ENCODE measurements around the gene APC. TPM values are rescaled to one million over a fixed set of nuclear protein-coding genes. Genes with fewer than 3 reads are reported as not detected.

APC gene
- total RNA-seq, 1 experiment from 2014 or later: 29.4 TPM

GRCh38 chr5:112784726-112785125, 47.0 kb downstream of the APC start:
- DNase-seq (ENCODE audit: low spot score): peak; percentile 17

- DNase-seq (ENCODE audit: low spot score): no peak
These were observed 49.6 kb downstream of the APC start for GRCh38 chr5:112787261-112787660.

GRCh38 chr5:112787896-112788295, 50.2 kb downstream of the APC start:
- DNase-seq (ENCODE audit: low spot score): no peak

- DNase-seq (ENCODE audit: low spot score): no peak
These were observed 55.5 kb downstream of the APC start for GRCh38 chr5:112793201-112793600.

GRCh38 chr5:112794410-112794809, 56.7 kb downstream of the APC start:
- no peak for DNase-seq (ENCODE audit: low spot score)

- DNase-seq (ENCODE audit: low spot score): no peak
These were observed 57.7 kb downstream of the APC start for GRCh38 chr5:112795342-112795741.

GRCh38 chr5:112795944-112796678, 58.4 kb downstream of the APC start:
- no peak for DNase-seq (ENCODE audit: low spot score)

- DNase-seq (ENCODE audit: low spot score): no peak
These were observed 62.0 kb downstream of the APC start for GRCh38 chr5:112799661-112800060.

GRCh38 chr5:112800891-112801290, 63.2 kb downstream of the APC start:
- no peak for DNase-seq (ENCODE audit: low spot score)

GRCh38 chr5:112811023-112811422, 73.3 kb downstream of the APC start:
- no peak for DNase-seq (ENCODE audit: low spot score)

- DNase-seq (ENCODE audit: low spot score): no peak
These were observed 74.9 kb downstream of the APC start for GRCh38 chr5:112812549-112812948.

- no peak for DNase-seq (ENCODE audit: low spot score)
These were observed 82.6 kb downstream of the APC start for GRCh38 chr5:112820246-112820645.

GRCh38 chr5:112822456-112822855, 84.8 kb downstream of the APC start:
- DNase-seq (ENCODE audit: low spot score): no peak

- no peak for DNase-seq (ENCODE audit: low spot score)
These were observed 85.5 kb downstream of the APC start for GRCh38 chr5:112823181-112823580.

- DNase-seq (ENCODE audit: low spot score): no peak
These were observed 86.0 kb downstream of the APC start for GRCh38 chr5:112823656-112824055.

- no peak for DNase-seq (ENCODE audit: low spot score)
These were observed 86.5 kb downstream of the APC start for GRCh38 chr5:112824197-112824596.

GRCh38 chr5:112830378-112830777, 92.7 kb downstream of the APC start:
- no peak for DNase-seq (ENCODE audit: low spot score)

GRCh38 chr5:112833971-112834370, 96.3 kb downstream of the APC start:
- no peak for DNase-seq (ENCODE audit: low spot score)

GRCh38 chr5:112844489-112844888, 106.8 kb downstream of the APC start:
- DNase-seq (ENCODE audit: low spot score): no peak

- DNase-seq (ENCODE audit: low spot score): no peak
These were observed 108.9 kb downstream of the APC start for GRCh38 chr5:112846556-112846955.

- no peak for DNase-seq (ENCODE audit: low spot score)
These were observed 109.6 kb downstream of the APC start for GRCh38 chr5:112847306-112847705.

- DNase-seq (ENCODE audit: low spot score): peak; percentile 85
These were observed 110.6 kb downstream of the APC start for GRCh38 chr5:112848116-112848811.

- DNase-seq (ENCODE audit: low spot score): no peak
These were observed 112.2 kb downstream of the APC start for GRCh38 chr5:112849912-112850311.
